ENCODE results near the gene SEMA3E. TPM values are rescaled to one million over a fixed set of nuclear protein-coding genes. Genes with fewer than 3 reads are reported as not detected.

Gene SEMA3E
- total RNA-seq, 2 donors from 2014 or later, result 339 to 438 TPM

- no peak overlapping the region for H3K4me3 Mint-ChIP-seq
- H3K36me3 Mint-ChIP-seq (ENCODE audit: low read depth), result peaks cover 1% of the 10 kb centered on the region
- no peak for DNase-seq
- H3K9ac ChIP-seq (ENCODE audit: extremely low read depth, low read length, poor library complexity, severe bottlenecking), result no peak overlapping the region
- peaks cover 11% of the 10 kb centered on the region for H3K36me3 ChIP-seq (ENCODE audit: control insufficient read depth, insufficient read depth, low read length)
- H3K4me1 ChIP-seq (ENCODE audit: control insufficient read depth, insufficient read depth, low read length), result peaks cover 3% of the 10 kb centered on the region
- H3K4me1 Mint-ChIP-seq, result peaks cover 18% of the 10 kb centered on the region
- H3K9me3 Mint-ChIP-seq, result no peaks in the 10 kb centered on the region
- H3K27ac Mint-ChIP-seq, result peak overlapping the region; percentile 36
- H3K27me3 Mint-ChIP-seq (ENCODE audit: insufficient read depth), result no peaks in the 10 kb centered on the region
- no peak overlapping the region for H3K4me3 ChIP-seq (ENCODE audit: low read length)
- TF ChIP-seq, protein P1, sequence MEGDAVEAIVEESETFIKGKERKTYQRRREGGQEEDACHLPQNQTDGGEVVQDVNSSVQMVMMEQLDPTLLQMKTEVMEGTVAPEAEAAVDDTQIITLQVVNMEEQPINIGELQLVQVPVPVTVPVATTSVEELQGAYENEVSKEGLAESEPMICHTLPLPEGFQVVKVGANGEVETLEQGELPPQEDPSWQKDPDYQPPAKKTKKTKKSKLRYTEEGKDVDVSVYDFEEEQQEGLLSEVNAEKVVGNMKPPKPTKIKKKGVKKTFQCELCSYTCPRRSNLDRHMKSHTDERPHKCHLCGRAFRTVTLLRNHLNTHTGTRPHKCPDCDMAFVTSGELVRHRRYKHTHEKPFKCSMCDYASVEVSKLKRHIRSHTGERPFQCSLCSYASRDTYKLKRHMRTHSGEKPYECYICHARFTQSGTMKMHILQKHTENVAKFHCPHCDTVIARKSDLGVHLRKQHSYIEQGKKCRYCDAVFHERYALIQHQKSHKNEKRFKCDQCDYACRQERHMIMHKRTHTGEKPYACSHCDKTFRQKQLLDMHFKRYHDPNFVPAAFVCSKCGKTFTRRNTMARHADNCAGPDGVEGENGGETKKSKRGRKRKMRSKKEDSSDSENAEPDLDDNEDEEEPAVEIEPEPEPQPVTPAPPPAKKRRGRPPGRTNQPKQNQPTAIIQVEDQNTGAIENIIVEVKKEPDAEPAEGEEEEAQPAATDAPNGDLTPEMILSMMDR (conservative IDR thresholded peaks at IDR 0.05), result no peak
- H3K27ac ChIP-seq (ENCODE audit: low read depth, low read length), result no peak overlapping the region
- 90% methylated on average over 2 of the region's 2 CpGs; no CpG with 5 or more reads in 1 of the 2 experiments for WGBS, 2 experiments (ENCODE audit: insufficient coverage in 1 of 2, insufficient read length in 1 of 2)
- no peaks in the 10 kb centered on the region for H3K27me3 ChIP-seq (ENCODE audit: control insufficient read depth, insufficient read depth, low read length, poor library complexity, severe bottlenecking)
- no peaks in the 10 kb centered on the region for H3K9me3 ChIP-seq (ENCODE audit: control insufficient read depth, low read length)
Observed at GRCh38 chr7:83413424-83413823, 235.5 kb downstream of the SEMA3E start.

GRCh38 chr7:83410989-83411591, 237.8 kb downstream of the SEMA3E start:
- Histone ChIP-seq H3K36me3 (ENCODE audit: control insufficient read depth, insufficient read depth, low read length) (peaks cover 20% of the 10 kb centered on the region), H3K27ac (ENCODE audit: low read depth, low read length) (no peak overlapping the region), H3K27me3 (ENCODE audit: control insufficient read depth, insufficient read depth, low read length, poor library complexity, severe bottlenecking) (no peaks in the 10 kb centered on the region), H3K4me3 (ENCODE audit: low read length) (no peak overlapping the region), H3K4me1 (ENCODE audit: control insufficient read depth, insufficient read depth, low read length) (peaks cover 3% of the 10 kb centered on the region), H3K9ac (ENCODE audit: extremely low read depth, low read length, poor library complexity, severe bottlenecking) (no peak overlapping the region), H3K9me3 (ENCODE audit: control insufficient read depth, low read length) (no peaks in the 10 kb centered on the region)
- no peak overlapping the region for H3K4me3 Mint-ChIP-seq
- H3K4me1 Mint-ChIP-seq, result peaks cover 16% of the 10 kb centered on the region
- H3K27ac Mint-ChIP-seq, result no peak overlapping the region
- 18% methylated on average over 2 of the region's 3 CpGs; no CpG with 5 or more reads in 1 of the 2 experiments for WGBS, 2 experiments (ENCODE audit: insufficient coverage in 1 of 2, insufficient read length in 1 of 2)
- TF ChIP-seq, protein P1 (conservative IDR thresholded peaks at IDR 0.05), result peak; percentile 92
- peak; percentile 48 for DNase-seq
- no peaks in the 10 kb centered on the region for H3K27me3 Mint-ChIP-seq (ENCODE audit: insufficient read depth)
- H3K36me3 Mint-ChIP-seq (ENCODE audit: low read depth), result peaks cover 10% of the 10 kb centered on the region
- H3K9me3 Mint-ChIP-seq, result no peaks in the 10 kb centered on the region

DNA sequence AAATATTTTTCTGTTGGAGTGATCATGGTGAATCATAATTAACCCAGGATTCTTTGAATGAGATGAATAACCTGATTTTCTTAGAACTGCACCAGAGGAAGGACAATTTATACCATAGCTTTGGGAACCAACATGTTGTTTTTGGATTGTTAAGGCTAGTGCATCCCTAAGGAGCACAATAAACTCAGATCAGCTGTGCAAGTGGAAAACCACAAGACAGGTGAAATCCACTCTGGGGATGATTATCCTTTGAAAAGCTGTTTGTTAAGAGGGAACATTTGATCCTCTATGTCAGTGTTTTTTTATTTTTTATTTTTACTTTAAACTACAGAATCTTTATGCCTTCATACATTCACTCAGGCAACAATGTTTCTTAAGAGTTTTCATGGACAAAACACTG, 254.2 kb downstream of the SEMA3E start:
- no peak overlapping the region for H3K27ac Mint-ChIP-seq
- no peak overlapping the region for H3K4me3 ChIP-seq (ENCODE audit: low read length)
- H3K27me3 Mint-ChIP-seq (ENCODE audit: insufficient read depth), result no peaks in the 10 kb centered on the region
- no peaks in the 10 kb centered on the region for H3K9me3 ChIP-seq (ENCODE audit: control insufficient read depth, low read length)
- no peaks in the 10 kb centered on the region for H3K4me1 Mint-ChIP-seq
- H3K27me3 ChIP-seq (ENCODE audit: control insufficient read depth, insufficient read depth, low read length, poor library complexity, severe bottlenecking), result no peaks in the 10 kb centered on the region
- no peak overlapping the region for H3K9ac ChIP-seq (ENCODE audit: extremely low read depth, low read length, poor library complexity, severe bottlenecking)
- H3K36me3 Mint-ChIP-seq (ENCODE audit: low read depth), result peaks cover 57% of the 10 kb centered on the region
- no peak overlapping the region for H3K4me3 Mint-ChIP-seq
- peaks cover 71% of the 10 kb centered on the region for H3K36me3 ChIP-seq (ENCODE audit: control insufficient read depth, insufficient read depth, low read length)
- H3K9me3 Mint-ChIP-seq, result no peaks in the 10 kb centered on the region
- H3K4me1 ChIP-seq (ENCODE audit: control insufficient read depth, insufficient read depth, low read length), result no peaks in the 10 kb centered on the region
- TF ChIP-seq, protein P1 (conservative IDR thresholded peaks at IDR 0.05), result no peak
- DNase-seq, result no peak
- H3K27ac ChIP-seq (ENCODE audit: low read depth, low read length), result no peak overlapping the region
